Epidermal melanocyte (primary cell): ENCODE results near the gene ARID5B.
A peak's percentile ranks its signal among the peaks of the same experiment; 100 is the strongest.

Experiments
- DNase-seq: peaks from one replicate; pipeline ENCODE4 v3.0.0; 2011; ENCODE audit warnings: low spot score; ENCODE audit not compliant: insufficient read length

Gene ARID5B

DNA sequence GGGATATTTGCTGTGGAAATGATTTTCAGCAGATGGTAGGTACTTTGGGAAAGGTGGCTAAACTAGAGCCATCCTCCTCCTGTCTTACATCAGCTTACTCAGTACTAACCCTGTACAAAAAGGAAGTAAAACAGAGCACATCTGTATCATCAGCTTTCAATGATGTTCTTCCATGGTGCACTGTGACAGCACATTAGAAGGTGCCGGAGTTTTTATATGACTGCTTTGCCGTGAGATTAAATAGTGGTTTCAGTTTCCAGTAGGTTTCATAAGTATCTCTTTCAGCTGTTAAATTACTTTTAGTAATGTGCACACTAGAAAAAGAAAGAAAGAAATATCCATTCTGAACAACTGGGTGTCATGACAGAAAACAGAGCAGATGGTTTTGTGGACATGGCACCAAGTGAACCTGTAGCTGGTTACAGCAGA, 86.5 kb downstream of the ARID5B start:
- no peak for DNase-seq

DNA sequence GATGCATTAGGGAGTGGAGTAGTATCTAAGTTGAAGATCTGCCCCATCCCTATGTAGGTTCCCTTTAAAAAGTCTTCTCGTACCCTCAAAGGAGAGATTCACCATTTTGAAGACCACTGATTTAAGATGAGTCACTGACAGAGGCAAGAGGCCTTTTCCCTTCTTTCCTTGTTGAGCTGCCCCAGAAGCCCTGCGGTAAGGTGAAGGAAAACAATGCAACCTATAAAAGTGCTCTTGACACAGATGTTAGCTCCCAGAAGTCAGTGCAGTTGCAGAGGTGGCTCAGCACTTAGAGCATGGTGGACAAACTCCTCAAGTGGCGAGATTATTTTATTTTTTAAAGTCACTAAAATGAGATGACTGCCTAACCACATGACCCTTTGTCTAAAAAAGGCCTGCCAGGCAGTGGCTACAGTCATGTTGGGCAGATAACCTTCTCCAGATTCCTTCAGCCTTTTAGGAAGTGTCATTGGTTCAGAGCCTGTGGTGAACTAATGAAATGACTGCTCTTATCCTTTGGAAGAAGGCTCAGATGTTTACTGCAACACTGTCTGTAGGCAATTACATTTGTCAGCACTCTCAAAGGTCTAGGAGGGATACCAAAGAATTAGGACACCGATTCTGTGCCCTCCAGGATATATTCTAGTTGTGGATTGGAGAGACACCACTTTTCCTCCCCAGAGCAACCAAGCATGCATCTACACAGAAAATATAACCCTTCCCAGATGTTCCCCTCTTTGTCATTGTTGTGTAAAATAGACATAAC, 88.7 kb downstream of the ARID5B start:
- DNase-seq: no peak

- no peak for DNase-seq
These were observed 89.2 kb downstream of the ARID5B start for GRCh38 chr10:61990761-61991135.

DNA sequence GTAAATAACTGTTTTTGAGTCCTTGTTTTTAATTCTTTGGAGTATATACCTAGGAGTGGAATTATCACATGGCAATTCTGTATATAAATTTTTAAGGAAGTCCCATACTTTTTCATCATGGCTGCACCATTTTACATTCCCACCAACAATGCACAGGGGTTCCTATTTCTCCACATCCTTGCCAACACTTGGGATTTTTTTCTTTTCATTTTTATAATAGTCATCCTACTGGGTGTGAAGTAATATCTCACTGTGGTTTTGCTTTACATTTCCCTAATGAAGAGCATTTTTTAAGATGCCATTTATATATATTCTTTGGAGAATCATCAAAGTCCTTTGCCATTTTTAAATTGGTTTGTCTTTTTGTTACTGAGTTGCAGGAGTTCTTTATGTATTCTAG, 89.7 kb downstream of the ARID5B start:
- DNase-seq: no peak

- no peak for DNase-seq
These were observed 90.6 kb downstream of the ARID5B start for GRCh38 chr10:61992059-61992460.

DNA sequence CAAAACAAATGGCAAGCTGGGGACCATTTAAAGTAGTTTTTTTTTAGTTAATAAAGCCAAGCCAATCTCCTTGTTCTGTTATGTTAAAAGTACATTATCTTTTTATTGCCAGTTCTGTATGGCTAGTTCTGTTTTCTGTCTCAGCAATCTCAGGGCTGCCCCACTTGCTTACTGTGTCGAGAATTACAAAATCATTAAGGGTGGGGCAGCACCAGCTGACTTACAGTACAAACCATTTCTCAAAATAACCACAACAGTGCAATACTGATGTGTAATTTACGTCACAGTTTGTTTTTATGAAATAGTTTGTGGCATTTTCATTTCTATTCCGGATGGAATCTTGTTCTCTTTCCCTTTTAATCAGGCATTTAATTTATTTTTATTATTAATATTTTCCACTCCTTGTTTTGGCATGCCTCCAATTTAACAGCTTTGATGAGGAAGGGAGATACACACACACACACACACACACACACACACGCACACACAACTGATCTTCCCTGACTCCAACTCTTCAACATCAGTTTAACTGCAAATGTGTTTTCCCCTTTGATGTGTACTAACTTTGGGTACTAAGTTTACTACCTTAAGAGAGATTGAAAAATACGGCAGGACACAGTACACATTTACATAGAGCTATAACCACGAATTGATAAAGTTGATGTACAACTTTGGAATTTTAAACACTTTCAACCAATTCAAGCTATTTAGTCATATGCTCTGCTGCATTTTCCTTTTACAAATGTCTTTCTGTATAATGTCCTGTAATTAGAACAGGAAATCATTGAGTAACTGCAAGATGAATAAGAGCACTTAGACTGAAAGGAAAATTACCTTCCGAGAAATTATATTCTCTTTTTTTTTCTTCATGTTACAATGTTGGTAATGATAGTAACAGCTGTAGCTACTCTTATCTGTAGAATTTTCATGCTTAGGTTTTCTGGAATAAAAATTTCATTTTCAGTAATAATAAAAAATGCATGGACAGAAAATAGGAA, 91.5 kb downstream of the ARID5B start:
- peak; percentile 43 for DNase-seq

DNA sequence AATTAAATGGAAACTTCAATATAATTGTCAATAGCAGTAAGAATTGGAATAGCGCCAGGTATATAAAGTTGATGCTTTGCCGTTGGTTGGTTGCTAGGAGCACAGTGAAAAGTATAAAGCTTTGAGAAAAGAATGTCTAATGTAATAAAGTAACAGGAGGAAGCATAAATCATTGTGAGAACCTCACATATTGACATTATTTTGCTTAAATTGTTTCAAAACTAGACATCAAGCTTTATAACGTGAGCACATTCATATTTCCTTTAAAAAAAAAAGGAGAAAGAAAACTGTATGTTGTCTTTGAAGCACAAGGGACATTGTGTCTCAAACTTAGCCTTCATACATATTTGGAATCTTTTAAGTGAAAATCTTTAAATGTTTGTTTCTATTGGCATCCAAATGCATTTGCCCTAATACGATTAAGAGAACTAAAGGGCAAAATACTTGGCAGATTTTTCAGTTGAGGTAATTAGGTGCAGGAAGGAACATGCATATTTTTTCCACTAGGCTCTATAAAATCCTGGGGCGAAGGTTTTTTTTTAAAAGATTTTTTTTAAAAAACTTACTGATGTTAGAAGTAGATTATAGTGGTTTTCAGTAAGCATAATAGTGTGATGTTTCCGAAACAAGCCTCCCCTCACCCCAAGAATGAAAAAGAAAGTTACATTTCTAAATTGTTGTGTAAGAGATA, 92.4 kb downstream of the ARID5B start:
- no peak for DNase-seq

GRCh38 chr10:61994405-61995219, 93.1 kb downstream of the ARID5B start:
- no peak for DNase-seq

- no peak for DNase-seq
These were observed 93.7 kb downstream of the ARID5B start for GRCh38 chr10:61995220-61995503.

DNA sequence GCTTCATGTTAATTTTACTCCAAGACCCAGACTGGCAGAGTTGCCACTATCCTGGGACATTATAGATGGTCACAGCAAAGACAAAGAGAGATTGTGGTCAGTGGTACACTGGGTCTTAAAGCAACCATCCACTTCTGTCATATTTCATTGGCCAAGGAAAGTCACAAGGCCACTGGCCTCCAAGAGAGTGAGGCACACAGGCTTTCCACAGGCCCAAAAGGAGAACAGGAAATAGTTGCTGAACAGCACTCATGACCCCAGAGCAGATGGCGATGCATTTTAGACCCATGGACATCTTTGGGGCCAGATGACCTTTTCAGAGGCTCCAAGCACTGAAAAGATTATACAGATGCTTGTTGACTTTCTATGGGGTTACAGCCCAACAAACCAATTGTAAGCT, 97.4 kb downstream of the ARID5B start:
- DNase-seq: no peak

DNA sequence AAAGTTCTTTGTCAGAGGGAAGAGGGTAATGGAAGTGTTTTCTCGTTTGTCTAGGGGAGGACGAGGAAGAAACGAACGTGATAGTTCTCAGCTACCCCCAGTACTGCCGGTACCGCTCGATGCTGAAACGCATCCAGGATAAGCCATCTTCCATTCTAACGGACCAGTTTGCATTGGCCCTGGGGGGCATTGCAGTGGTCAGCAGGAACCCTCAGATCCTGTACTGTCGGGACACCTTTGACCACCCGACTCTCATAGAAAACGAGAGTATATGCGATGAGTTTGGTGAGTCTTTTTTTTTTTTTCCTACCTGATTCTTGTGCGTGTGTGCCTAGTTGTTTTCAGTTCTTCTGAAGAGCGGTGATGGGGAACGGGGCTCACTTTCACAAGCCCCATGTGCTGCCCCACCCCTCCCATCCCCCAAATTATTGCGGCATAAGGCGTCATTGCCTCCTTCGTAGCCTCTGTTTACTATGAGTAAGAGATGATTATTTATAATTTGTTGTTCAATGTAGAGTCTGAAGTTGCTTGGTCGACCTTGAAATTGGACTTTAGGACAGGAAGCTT, 98.6 kb downstream of the ARID5B start:
- no peak for DNase-seq

DNA sequence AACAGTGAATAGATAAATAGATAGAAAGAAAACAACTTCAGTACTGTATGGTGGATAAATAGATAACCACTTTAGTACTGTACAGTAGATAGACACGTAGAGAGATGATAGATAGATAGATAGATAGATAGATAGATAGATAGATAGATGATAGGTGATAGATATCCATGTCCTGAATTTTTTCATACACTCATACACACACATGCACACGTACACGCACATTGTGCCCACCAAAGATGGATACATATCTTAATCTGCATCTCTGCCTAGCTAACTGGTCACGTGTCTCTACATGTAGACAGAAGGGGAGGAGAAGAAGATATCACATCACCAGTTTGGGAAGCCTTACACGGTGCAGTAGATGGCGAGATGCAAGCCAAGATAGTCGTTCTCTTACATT, 99.2 kb downstream of the ARID5B start:
- DNase-seq: no peak

GRCh38 chr10:62001898-62002297, 100.4 kb downstream of the ARID5B start:
- no peak for DNase-seq

DNA sequence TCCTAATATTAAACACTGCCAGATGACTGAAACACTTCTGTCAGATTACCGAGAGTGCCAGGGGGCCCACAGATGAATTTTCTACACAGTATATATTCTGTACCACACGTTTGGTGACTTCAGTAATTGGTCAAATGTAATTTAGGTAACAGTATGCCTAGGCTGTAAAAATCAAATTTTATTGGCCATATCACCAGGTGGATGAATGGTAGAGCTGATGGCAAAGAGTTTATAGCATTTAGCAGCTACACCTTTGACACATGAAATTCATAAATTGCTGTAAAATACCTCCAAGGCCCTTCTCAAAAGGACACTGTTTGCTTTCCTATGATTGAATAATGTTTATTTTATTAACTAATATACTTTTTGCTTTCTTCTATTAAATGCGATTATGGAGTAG, 101.3 kb downstream of the ARID5B start:
- DNase-seq: no peak

GRCh38 chr10:62004042-62004441, 102.5 kb downstream of the ARID5B start:
- no peak for DNase-seq

- no peak for DNase-seq
These were observed 103.8 kb downstream of the ARID5B start for GRCh38 chr10:62005281-62005680.

- DNase-seq: no peak
These were observed 104.2 kb downstream of the ARID5B start for GRCh38 chr10:62005687-62006086.

- no peak for DNase-seq
These were observed 105.6 kb downstream of the ARID5B start for GRCh38 chr10:62007145-62007544.

DNA sequence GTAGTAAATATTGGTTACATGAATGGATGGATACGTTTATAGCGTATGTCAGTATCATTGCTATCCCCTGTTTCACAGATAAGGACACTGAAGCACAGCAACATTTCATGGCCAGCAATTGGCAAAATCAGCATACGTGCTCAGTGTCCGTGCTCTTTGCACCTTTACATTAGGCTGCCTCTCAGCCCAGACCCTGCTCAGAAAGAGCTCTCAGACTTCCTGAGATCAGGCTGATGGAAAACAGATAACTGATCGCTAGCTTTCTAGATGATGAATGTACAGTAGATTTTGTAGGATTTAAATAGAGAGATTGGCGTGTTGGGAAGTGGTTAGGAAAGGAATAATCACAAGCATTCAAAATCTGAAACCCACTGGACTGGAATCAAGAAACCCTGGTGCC, 106.7 kb downstream of the ARID5B start:
- DNase-seq: no peak

- no peak for DNase-seq
These were observed 107.4 kb downstream of the ARID5B start for GRCh38 chr10:62008946-62009345.

- DNase-seq: no peak
These were observed 108.9 kb downstream of the ARID5B start for GRCh38 chr10:62010366-62010765.
